ENCODE data around the gene PFKFB1.

The PFKFB1 gene

GRCh38 chrX:54885740-54886139 lies 108.2 kb downstream of the PFKFB1 start:
- FAIRE-seq (no peak), DNase-seq (ENCODE audit: insufficient read length, low spot score) (no peak)

More at GRCh38 chrX:54885740-54886139, 108.2 kb downstream of the PFKFB1 start:
- TF ChIP-seq CTCF (IDR thresholded peaks at IDR 0.05; ENCODE audit: insufficient read depth, missing control alignments) = no peak
